ENCODE measurements around the gene SYT7.

DNA sequence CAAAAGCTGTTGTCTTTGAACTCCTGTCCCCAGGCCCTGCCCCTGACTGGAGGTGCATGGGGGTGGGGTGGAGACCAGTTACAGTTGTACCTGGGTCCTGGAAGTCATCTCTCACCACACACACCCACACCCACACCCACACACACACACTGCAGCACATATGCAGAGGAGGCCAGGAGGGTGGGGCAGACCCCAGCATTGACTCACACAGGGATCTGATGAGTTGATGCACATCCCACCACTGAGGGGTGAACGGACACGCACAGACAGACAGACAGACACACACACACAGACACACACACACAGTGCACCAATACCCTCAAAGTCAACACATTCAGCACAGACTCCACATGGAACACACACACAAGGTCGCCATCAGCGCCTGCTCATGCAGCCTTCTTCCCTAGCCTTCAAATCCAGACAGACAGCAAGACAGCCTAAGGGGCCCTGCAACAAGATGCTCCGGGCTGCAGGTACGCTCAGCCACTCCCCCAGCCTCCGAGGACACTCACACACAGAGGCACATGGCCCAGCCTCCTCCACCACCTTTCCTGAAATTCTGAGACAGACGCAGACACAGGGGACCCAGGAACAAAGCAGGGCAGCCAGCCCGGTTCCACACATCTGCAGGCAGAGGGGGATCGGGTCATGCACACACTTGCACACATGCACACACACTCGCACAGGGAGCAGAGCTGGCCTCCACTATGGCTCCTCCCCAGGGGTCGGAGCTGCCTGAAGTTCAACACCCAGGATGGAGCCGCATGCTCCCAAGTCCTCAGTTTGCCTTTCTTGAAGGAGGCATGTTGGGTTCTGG, 26.5 kb downstream of the SYT7 start:
- TF ChIP-seq YY1 (IDR thresholded peaks at IDR 0.05; ENCODE audit: low read depth, low read length) (no peak), TCF7 (IDR thresholded peaks at IDR 0.05; ENCODE audit: borderline replicate concordance) (no peak), POLR2A (IDR thresholded peaks at IDR 0.05; ENCODE audit: low read depth, low read length) (no peak)

Measured in GM12878 (cell line).